NCI-H345 treated with DMSO at 0.1 percent for 48 hours (cell line): ENCODE data around the gene KIF19.
"Not testable (repeated sequence)": the region's sequence is repeated elsewhere in the genome, so short reads cannot be mapped to it uniquely, and the experiment has no call there.

Experiments
- DNase-seq: peaks from one replicate; lab custom pipeline; 2025; ENCODE audit not compliant: unreplicated experiment; lab: John Stamatoyannopoulos, UW

KIF19 gene

GRCh38 chr17:74389084-74389753 is 63.2 kb downstream of the KIF19 start:
- DNase-seq, result no peak

- no peak for DNase-seq
These were observed 64.1 kb downstream of the KIF19 start for GRCh38 chr17:74389937-74390679.

GRCh38 chr17:74390680-74391653 is 64.9 kb downstream of the KIF19 start:
- DNase-seq, result no peak

GRCh38 chr17:74391771-74392170 is 65.7 kb downstream of the KIF19 start:
- DNase-seq, result no peak

- DNase-seq, result no peak
These were observed 66.8 kb downstream of the KIF19 start for GRCh38 chr17:74392848-74393247.

GRCh38 chr17:74393346-74393942 is 67.4 kb downstream of the KIF19 start:
- no peak for DNase-seq

- no peak for DNase-seq
These were observed 68.4 kb downstream of the KIF19 start for GRCh38 chr17:74394275-74394950.

GRCh38 chr17:74394977-74395376 is 69.0 kb downstream of the KIF19 start:
- no peak for DNase-seq

GRCh38 chr17:74396567-74396966 is 70.5 kb downstream of the KIF19 start:
- no peak for DNase-seq

- no peak for DNase-seq
These were observed 76.0 kb downstream of the KIF19 start for GRCh38 chr17:74402048-74402447.

- DNase-seq, result no peak
These were observed 77.6 kb downstream of the KIF19 start for GRCh38 chr17:74403512-74404137.

GRCh38 chr17:74404218-74404617 is 78.2 kb downstream of the KIF19 start:
- DNase-seq, result no peak

GRCh38 chr17:74404789-74405188 is 78.8 kb downstream of the KIF19 start:
- no peak for DNase-seq

- not testable (repeated sequence) for DNase-seq
These were observed 79.3 kb downstream of the KIF19 start for GRCh38 chr17:74405311-74405710.
